Stimulated activated CD8-positive, alpha-beta memory T cell treated with anti-CD3 and anti-CD28 coated beads, Interleukin-15, amount 100 ng/mL, for 4 hours (primary cell): ENCODE results near the gene CCDC69.
"Not testable (repeated sequence)": the region's sequence is repeated elsewhere in the genome, so short reads cannot be mapped to it uniquely, and the experiment has no call there.

ENCODE experiments used
- DNase-seq, 2 donors: peaks; one replicate each; pipeline ENCODE4 v3.0.0-alpha.2; 2020; ENCODE audit warnings: low read depth in 2 of 2

CCDC69 gene

GRCh38 chr5:151223447-151224264 lies at the start of gene CCDC69:
Gene CCDC69 (minus strand): TSS chr5:151224092. CDS start chr5:151223970, 122 bp downstream.
- peak in 1 of 2 donors; percentile 31 for DNase-seq

- no peak for DNase-seq
Observed at GRCh38 chr5:151271336-151271735, 47.4 kb upstream of the CCDC69 start.

GRCh38 chr5:151270599-151270998 lies 46.7 kb upstream of the CCDC69 start:
- DNase-seq = no peak

- DNase-seq = no peak
Observed at GRCh38 chr5:151267491-151268260, 43.8 kb upstream of the CCDC69 start.

- no peak for DNase-seq
Observed at GRCh38 chr5:151264113-151264512, 40.2 kb upstream of the CCDC69 start.

GRCh38 chr5:151262532-151262931 lies 38.6 kb upstream of the CCDC69 start:
- no peak for DNase-seq

- DNase-seq = no peak
Observed at GRCh38 chr5:151259931-151260330, 36.0 kb upstream of the CCDC69 start.

- DNase-seq = no peak
Observed at GRCh38 chr5:151258816-151259215, 34.9 kb upstream of the CCDC69 start.

- no peak for DNase-seq
Observed at GRCh38 chr5:151258201-151258611, 34.3 kb upstream of the CCDC69 start.

GRCh38 chr5:151257731-151258181 lies 33.9 kb upstream of the CCDC69 start:
- DNase-seq = no peak

GRCh38 chr5:151255621-151256286 lies 31.9 kb upstream of the CCDC69 start:
- no peak for DNase-seq

GRCh38 chr5:151254990-151255389 lies 31.1 kb upstream of the CCDC69 start:
- not testable (repeated sequence) for DNase-seq

- DNase-seq = no peak
Observed at GRCh38 chr5:151254556-151254955, 30.7 kb upstream of the CCDC69 start.

- DNase-seq = no peak
Observed at GRCh38 chr5:151253605-151253950, 29.7 kb upstream of the CCDC69 start.

- peak; percentile 95 to 97 for DNase-seq
Observed at GRCh38 chr5:151252762-151253604, 29.1 kb upstream of the CCDC69 start, which contains the start of gene GM2A. Gene GM2A (plus strand): TSS chr5:151253185. CDS start chr5:151253217, 32 bp downstream.

- no peak for DNase-seq
Observed at GRCh38 chr5:151251621-151252020, 27.7 kb upstream of the CCDC69 start.

- DNase-seq = no peak
Observed at GRCh38 chr5:151251001-151251551, 27.2 kb upstream of the CCDC69 start.

- DNase-seq = no peak
Observed at GRCh38 chr5:151250346-151251000, 26.6 kb upstream of the CCDC69 start.

GRCh38 chr5:151249281-151249680 lies 25.4 kb upstream of the CCDC69 start:
- no peak for DNase-seq

- DNase-seq = no peak
Observed at GRCh38 chr5:151248651-151249050, 24.8 kb upstream of the CCDC69 start.
